Choroid plexus epithelial cell (primary cell): ENCODE results near the gene CREB3L1.

Source experiments
- DNase-seq: peaks from one replicate; pipeline ENCODE4 v3.0.0-alpha.2; 2010; ENCODE audit warnings: low read depth
- H3K4me3 ChIP-seq: 2 replicates; pipeline ENCODE4 v1.5.1; 2011; ENCODE audit warnings: low read depth, mild to moderate bottlenecking, control low read depth, low read length, moderate library complexity
- TF ChIP-seq, protein P1 (sequence below): conservative IDR thresholded peaks from 2 replicates; pipeline ENCODE4 v1.5.1; 2011; ENCODE audit warnings: low read depth, mild to moderate bottlenecking, control low read depth, inconsistent platforms, low read length, moderate library complexity

CREB3L1 gene

DNA sequence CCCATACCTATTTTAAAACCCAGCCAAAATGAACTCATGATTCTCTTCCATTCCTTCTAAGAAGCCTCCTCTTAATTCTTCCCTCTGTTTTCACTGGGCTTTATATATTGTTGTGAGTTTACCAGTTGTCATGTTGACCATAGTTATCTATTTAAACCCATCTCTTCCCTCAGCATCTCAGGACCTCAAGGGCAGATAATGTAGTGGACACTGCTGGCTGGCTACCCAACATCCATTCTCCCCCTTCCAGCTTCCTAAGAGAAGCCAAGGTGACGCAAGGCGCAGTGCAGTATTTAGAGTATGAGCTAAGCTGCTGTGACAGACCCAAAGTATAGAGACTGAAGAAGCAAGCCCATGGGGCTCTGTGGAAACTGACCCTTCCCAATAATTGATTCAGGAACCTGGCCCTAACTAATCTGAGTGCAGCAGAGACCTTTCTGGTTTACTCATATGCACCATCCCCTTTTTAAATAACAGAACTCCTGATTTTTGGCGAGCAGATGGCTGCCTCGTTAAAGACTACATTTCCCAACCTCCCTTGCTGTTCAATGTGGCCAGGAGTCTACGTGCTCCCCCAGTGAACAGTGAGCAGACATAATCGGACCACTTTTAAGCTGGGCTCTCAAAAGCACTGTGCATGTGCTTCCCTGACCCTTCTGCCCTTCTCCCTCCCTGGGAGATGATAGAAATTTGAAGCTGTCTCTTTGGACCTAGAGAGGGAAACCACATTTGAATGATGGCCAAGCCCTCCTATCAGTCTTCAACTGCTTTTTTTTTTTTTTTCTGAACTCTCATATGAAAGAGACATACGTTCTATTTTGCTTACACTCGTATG is 28.1 kb upstream of the CREB3L1 start:
- peak; percentile 93 for DNase-seq
- TF ChIP-seq, protein P1, sequence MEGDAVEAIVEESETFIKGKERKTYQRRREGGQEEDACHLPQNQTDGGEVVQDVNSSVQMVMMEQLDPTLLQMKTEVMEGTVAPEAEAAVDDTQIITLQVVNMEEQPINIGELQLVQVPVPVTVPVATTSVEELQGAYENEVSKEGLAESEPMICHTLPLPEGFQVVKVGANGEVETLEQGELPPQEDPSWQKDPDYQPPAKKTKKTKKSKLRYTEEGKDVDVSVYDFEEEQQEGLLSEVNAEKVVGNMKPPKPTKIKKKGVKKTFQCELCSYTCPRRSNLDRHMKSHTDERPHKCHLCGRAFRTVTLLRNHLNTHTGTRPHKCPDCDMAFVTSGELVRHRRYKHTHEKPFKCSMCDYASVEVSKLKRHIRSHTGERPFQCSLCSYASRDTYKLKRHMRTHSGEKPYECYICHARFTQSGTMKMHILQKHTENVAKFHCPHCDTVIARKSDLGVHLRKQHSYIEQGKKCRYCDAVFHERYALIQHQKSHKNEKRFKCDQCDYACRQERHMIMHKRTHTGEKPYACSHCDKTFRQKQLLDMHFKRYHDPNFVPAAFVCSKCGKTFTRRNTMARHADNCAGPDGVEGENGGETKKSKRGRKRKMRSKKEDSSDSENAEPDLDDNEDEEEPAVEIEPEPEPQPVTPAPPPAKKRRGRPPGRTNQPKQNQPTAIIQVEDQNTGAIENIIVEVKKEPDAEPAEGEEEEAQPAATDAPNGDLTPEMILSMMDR = no peak
- H3K4me3 ChIP-seq = no peak overlapping the region

- no peak overlapping the region for H3K4me3 ChIP-seq
- no peak for DNase-seq
- TF ChIP-seq, protein P1 = no peak
Observed at GRCh38 chr11:46249938-46250744, 27.3 kb upstream of the CREB3L1 start.

DNA sequence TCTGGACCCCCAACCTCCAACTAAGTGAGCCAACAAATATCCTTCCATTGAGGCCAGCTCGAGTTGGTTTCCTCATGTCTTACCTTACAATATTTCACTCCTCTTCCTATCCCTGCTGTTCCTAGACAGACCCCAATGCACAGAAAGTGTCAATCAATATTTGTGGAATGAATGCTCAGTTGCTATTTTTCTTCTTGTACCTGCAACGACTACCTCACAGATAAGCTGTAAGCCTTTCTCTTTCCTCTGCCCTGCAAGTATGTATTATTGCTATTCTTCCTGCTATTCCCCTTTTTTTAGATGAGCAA is 26.8 kb upstream of the CREB3L1 start:
- TF ChIP-seq, protein P1 = no peak
- H3K4me3 ChIP-seq = no peak overlapping the region
- DNase-seq = no peak

DNA sequence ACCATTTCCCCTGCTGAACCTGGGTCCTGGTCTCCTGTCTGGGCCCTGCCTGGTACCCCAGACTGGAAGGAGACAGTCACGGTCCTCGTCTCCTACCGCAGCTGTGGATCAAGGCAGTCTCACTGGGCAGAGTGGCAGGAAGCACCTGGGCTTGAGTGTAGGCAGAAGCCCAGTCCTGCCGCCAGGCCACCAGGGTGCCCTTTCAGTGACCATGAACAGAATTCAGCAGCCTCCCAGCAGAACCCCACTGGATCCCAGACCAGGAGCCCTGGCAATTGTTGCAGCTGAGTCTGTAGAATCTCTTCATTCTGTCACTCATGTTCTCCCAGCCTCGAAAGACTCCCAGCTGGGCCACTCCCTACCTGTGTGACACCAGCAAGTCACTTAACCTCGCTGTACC is 25.5 kb upstream of the CREB3L1 start:
- DNase-seq = no peak
- TF ChIP-seq, protein P1 = no peak
- no peak overlapping the region for H3K4me3 ChIP-seq

GRCh38 chr11:46252373-46252914 is 25.0 kb upstream of the CREB3L1 start:
- DNase-seq = peak; percentile 44
- TF ChIP-seq, protein P1 = no peak
- H3K4me3 ChIP-seq = no peak overlapping the region

DNA sequence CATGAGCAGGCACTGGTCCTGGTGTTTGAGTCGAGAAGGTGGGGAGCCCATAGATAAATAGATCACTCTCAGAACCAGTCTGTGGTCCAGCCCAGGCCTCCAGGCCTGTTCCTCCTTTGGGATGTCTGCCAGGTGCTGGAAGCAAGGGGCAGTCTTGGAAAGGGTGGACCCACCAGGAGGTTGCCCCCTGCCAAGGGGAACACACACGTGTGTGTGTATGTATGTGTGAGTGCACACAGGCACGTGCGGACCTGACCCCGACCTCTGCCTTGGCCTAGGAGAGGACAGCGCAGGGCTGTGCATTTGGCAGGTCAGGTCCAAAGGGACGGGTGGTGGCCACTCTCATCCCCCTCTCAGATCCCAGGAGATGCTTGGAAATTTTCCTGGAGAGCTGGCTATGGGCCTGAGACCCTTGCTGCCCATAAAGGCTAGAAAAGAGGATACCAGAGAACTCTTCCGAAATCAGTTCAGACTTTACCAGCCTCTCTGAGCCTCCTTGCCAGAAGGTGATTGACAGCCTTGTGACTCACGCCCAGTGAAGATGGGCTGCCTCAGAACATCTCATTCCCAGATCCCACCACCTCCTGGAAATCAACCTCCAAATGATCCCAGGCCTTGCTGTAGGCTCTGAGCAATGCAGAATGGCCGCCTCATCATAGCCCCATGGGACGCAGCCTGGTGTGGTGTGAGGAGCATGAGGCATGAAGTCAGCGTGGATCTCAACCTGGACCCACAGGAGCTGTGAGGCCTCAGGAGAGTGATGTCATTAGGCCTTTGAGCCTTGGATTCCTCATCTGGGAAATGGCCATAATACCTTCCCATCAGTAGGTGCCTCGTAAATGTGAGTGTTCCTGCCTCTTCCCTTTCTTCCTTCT is 24.0 kb upstream of the CREB3L1 start:
- TF ChIP-seq, protein P1 = no peak
- H3K4me3 ChIP-seq = no peak overlapping the region
- DNase-seq = peak; percentile 27
